Caco-2 (cell line): Measurements from ENCODE around the gene PLA2G2F. TPM values are rescaled to one million over a fixed set of nuclear protein-coding genes. Genes with fewer than 3 reads are reported as not detected.

Experiments used
- BruUV-seq: library from RNA; stranded (reverse); fragments of 400-500 nt; replicated peaks from 2 replicates; lab custom pipeline; 2021; lab: Mats Ljungman, UMichigan
- CTCF ChIA-PET: fragments of 300-600 bp; sonication (Branson Sonifier 250); formaldehyde crosslinking; loops from one replicate; lab custom pipeline; 2022; ENCODE audit warnings: antibody characterized with exemption; lab: Charles Lee
- POLR2A ChIA-PET: fragments of 300-600 bp; sonication (Branson Sonifier 250); formaldehyde crosslinking; loops from one replicate; lab custom pipeline; 2022; ENCODE audit warnings: antibody characterized with exemption; lab: Charles Lee
- DNase-seq, 2 experiments: peaks; one replicate each; pipeline versions ENCODE4 v3.0.0 to v3.0.0-alpha.2; 2020 to 2022
- H3K27me3 ChIP-seq: replicated peaks from 2 replicates; pipeline ENCODE4 v1.6.0; 2011; ENCODE audit warnings: low read length; ENCODE audit not compliant: control insufficient read depth, insufficient read depth
- H3K36me3 ChIP-seq: 2 replicates; pipeline ENCODE4 v1.5.1; 2011; ENCODE audit warnings: low read length; ENCODE audit not compliant: control insufficient read depth, insufficient read depth
- H3K4me1 ChIP-seq: fragments of 250-450 bp; sonication (Bioruptor Pico); 2 replicates; pipeline ENCODE4 v1.5.1; 2020; ENCODE audit warnings: mild to moderate bottlenecking
- H3K4me3 ChIP-seq: 2 replicates; pipeline ENCODE4 v1.5.1; 2011; ENCODE audit warnings: low read depth, mild to moderate bottlenecking, control low read depth, low read length
- H3K9me3 ChIP-seq: fragments of 250-450 bp; sonication (Bioruptor Pico); 2 replicates; pipeline ENCODE4 v1.5.1; 2020; ENCODE audit warnings: mild to moderate bottlenecking, moderate library complexity
- H3K27ac Mint-ChIP-seq: one replicate; pipeline ENCODE4 v1.8.0; 2022; ENCODE audit warnings: mixed read lengths; ENCODE audit not compliant: unreplicated experiment
- H3K27me3 Mint-ChIP-seq: one replicate; pipeline ENCODE4 v1.8.0; 2022; ENCODE audit warnings: mixed read lengths; ENCODE audit not compliant: insufficient read depth, unreplicated experiment
- H3K36me3 Mint-ChIP-seq: one replicate; pipeline ENCODE4 v1.8.0; 2022; ENCODE audit warnings: mild to moderate bottlenecking, mixed read lengths; ENCODE audit not compliant: insufficient read depth, unreplicated experiment
- H3K4me1 Mint-ChIP-seq: one replicate; pipeline ENCODE4 v1.8.0; 2022; ENCODE audit warnings: low read depth, mixed read lengths; ENCODE audit not compliant: unreplicated experiment
- H3K4me3 Mint-ChIP-seq: one replicate; pipeline ENCODE4 v1.8.0; 2022; ENCODE audit warnings: mild to moderate bottlenecking, moderate library complexity, mixed read lengths; ENCODE audit not compliant: unreplicated experiment
- H3K9me3 Mint-ChIP-seq: one replicate; pipeline ENCODE4 v1.8.0; 2022; ENCODE audit warnings: mixed read lengths; ENCODE audit not compliant: unreplicated experiment
- CTCF ChIP-seq, 2 experiments: fragments of 200-600 bp in 1 of 2; IDR thresholded peaks; 1 replicate in 1 of 2; 2 replicates in 1 of 2; pipeline versions ENCODE4 v1.5.1 to v1.8.0; 2011 to 2022; ENCODE audit warnings: antibody characterized with exemption in 1 of 2, control low read depth in 1 of 2, inconsistent platforms in 1 of 2, low read depth in 1 of 2, low read length in 1 of 2, mild to moderate bottlenecking in 1 of 2, moderate library complexity in 1 of 2; ENCODE audit not compliant: insufficient read depth in 1 of 2, severe bottlenecking in 1 of 2, unreplicated experiment in 1 of 2
- intact Hi-C: fragments of 100-400 bp; cut with micrococcal nuclease; formaldehyde crosslinking; loops from one replicate; pipeline ENCODE4 v1.10.0; 2022; ENCODE audit not compliant: unreplicated experiment
- total RNA-seq: library from RNA; stranded (reverse); gene quantifications from 2 replicates; pipeline ENCODE4 v1.2.3, GENCODE V29; 2022

Gene PLA2G2F
- total RNA-seq, 1 experiment from 2014 or later: not detected

GRCh38 chr1:20115916-20116315 lies 23.2 kb upstream of the PLA2G2F start:
- no peak overlapping the region for H3K4me3 ChIP-seq
- Mint-ChIP-seq H3K27ac (no peak overlapping the region), H3K9me3 (no peaks in the 10 kb centered on the region), H3K36me3 (no peaks in the 10 kb centered on the region), H3K4me1 (no peaks in the 10 kb centered on the region), H3K4me3 (no peak overlapping the region), H3K27me3 (peaks cover 6% of the 10 kb centered on the region)
- ChIA-PET POLR2A (no interaction called here), CTCF (no interaction called here)
- intact Hi-C loops: no loop called here
- no peaks in the 10 kb centered on the region for H3K27me3 ChIP-seq
- no peaks in the 10 kb centered on the region for H3K4me1 ChIP-seq
- H3K9me3 ChIP-seq: no peaks in the 10 kb centered on the region
- no peaks in the 10 kb centered on the region for H3K36me3 ChIP-seq
- TF ChIP-seq CTCF (IDR thresholded peaks at IDR 0.05; ENCODE audit: insufficient read depth in 1 of 2, low read depth in 1 of 2, low read length in 1 of 2, severe bottlenecking in 1 of 2, unreplicated experiment in 1 of 2): no peak
- no peak for DNase-seq
- BruUV-seq: no TSS peak

- Mint-ChIP-seq H3K27ac (no peak overlapping the region), H3K4me1 (no peaks in the 10 kb centered on the region), H3K36me3 (no peaks in the 10 kb centered on the region), H3K9me3 (no peaks in the 10 kb centered on the region), H3K4me3 (no peak overlapping the region), H3K27me3 (peaks cover 6% of the 10 kb centered on the region)
- intact Hi-C loops: no loop called here
- TF ChIP-seq CTCF (IDR thresholded peaks at IDR 0.05; ENCODE audit: insufficient read depth in 1 of 2, low read depth in 1 of 2, low read length in 1 of 2, severe bottlenecking in 1 of 2, unreplicated experiment in 1 of 2): no peak
- Histone ChIP-seq H3K27me3 (no peaks in the 10 kb centered on the region), H3K4me3 (no peak overlapping the region), H3K36me3 (no peaks in the 10 kb centered on the region), H3K9me3 (no peaks in the 10 kb centered on the region), H3K4me1 (no peaks in the 10 kb centered on the region)
- ChIA-PET POLR2A (no interaction called here), CTCF (no interaction called here)
- no peak for DNase-seq
- no TSS peak for BruUV-seq
These were observed 21.9 kb upstream of the PLA2G2F start for GRCh38 chr1:20117236-20117635.

- TF ChIP-seq CTCF (IDR thresholded peaks at IDR 0.05; ENCODE audit: insufficient read depth in 1 of 2, low read depth in 1 of 2, low read length in 1 of 2, severe bottlenecking in 1 of 2, unreplicated experiment in 1 of 2): no peak
- Mint-ChIP-seq H3K36me3 (no peaks in the 10 kb centered on the region), H3K27me3 (peaks cover 6% of the 10 kb centered on the region), H3K4me1 (no peaks in the 10 kb centered on the region), H3K4me3 (no peak within 1 kb of the TSS), H3K27ac (no peak within 1 kb of the TSS), H3K9me3 (no peaks in the 10 kb centered on the region)
- ChIA-PET CTCF (no interaction called here), POLR2A (no interaction called here)
- DNase-seq: no peak
- Histone ChIP-seq H3K4me1 (no peaks in the 10 kb centered on the region), H3K4me3 (no peak within 1 kb of the TSS), H3K36me3 (no peaks in the 10 kb centered on the region), H3K9me3 (no peaks in the 10 kb centered on the region), H3K27me3 (no peaks in the 10 kb centered on the region)
- BruUV-seq: no TSS peak
- intact Hi-C loops: no loop called here
These were observed 19.8 kb upstream of the PLA2G2F start, which contains the start of gene PLA2G2D for GRCh38 chr1:20119347-20119746. TSS of gene PLA2G2D (minus strand) at chr1:20119536. CDS start at chr1:20119498, 38 bp downstream.
